Gastrocnemius medialis (tissue), 4 donors: ENCODE measurements around the gene HMX1. TPM values are rescaled to one million over a fixed set of nuclear protein-coding genes. Genes with fewer than 3 reads are reported as not detected.

ENCODE experiments used
- ATAC-seq, 2 donors: fragments of 150-250 bp; one replicate each; pipeline ENCODE4 v1.9.1; 2016
- DNase-seq, 2 donors: peaks; one replicate each; pipeline ENCODE4 v3.0.0-alpha.2; 2019
- H3K27ac ChIP-seq, 4 donors: fragments of 200-600 bp; sonication (generic); 1 replicate in 1 of 4; 2 replicates in 3 of 4; pipeline ENCODE4 v1.5.1; 2016 to 2018; ENCODE audit warnings: mild to moderate bottlenecking in 2 of 4, moderate library complexity in 1 of 4
- H3K27me3 ChIP-seq, 3 donors: fragments of 200-600 bp; sonication (generic) in 2 of 3; 1 replicate in 1 of 3; 2 replicates in 2 of 3; pipeline versions ENCODE4 v1.5.1 to v1.6.0; 2016 to 2019; ENCODE audit warnings: mild to moderate bottlenecking in 1 of 3, moderate library complexity in 1 of 3
- H3K36me3 ChIP-seq, 2 donors: fragments of 200-600 bp; sonication (generic) in 1 of 2; one replicate each; pipeline ENCODE4 v1.5.1; 2017 to 2018
- H3K4me1 ChIP-seq, 2 donors: fragments of 200-600 bp; sonication (generic) in 1 of 2; one replicate each; pipeline ENCODE4 v1.5.1; 2016 to 2017; ENCODE audit warnings: mild to moderate bottlenecking in 2 of 2
- H3K4me3 ChIP-seq, 4 donors: fragments of 200-600 bp; sonication (generic) in 3 of 4; 1 replicate in 1 of 4; 2 replicates in 3 of 4; pipeline ENCODE4 v1.5.1; 2016 to 2019; ENCODE audit warnings: mild to moderate bottlenecking in 2 of 4
- H3K9me3 ChIP-seq, 3 donors: fragments of 200-600 bp; sonication (generic) in 2 of 3; 1 replicate in 1 of 3; 2 replicates in 2 of 3; pipeline ENCODE4 v1.5.1; 2016 to 2019
- POLR2A ChIP-seq, 2 donors: fragments of 450-650 bp; IDR thresholded peaks; one replicate each; pipeline ENCODE4 v1.6.1; 2017; ENCODE audit warnings: antibody characterized with exemption in 2 of 2, mild to moderate bottlenecking in 2 of 2, moderate library complexity in 2 of 2
- in situ Hi-C, 4 donors: fragments of 200-750 bp; cut with MboI; loops; one replicate each; pipeline versions ENCODE4 v1.15.0 to v1.8.0; 2017; ENCODE audit warnings: low sequenced_read_pairs in 4 of 4
- intact Hi-C: fragments of 100-400 bp; cut with DNase I; formaldehyde crosslinking; loops from one replicate; pipeline ENCODE4 v1.15.1; 2023; ENCODE audit warnings: low total_unique reads
- total RNA-seq, 4 donors: library from RNA; depleted of rRNA; stranded (reverse); fragments of >200 nt; gene quantifications; one replicate each; pipeline versions ENCODE4 v1.1.0 to v1.2.3, GENCODE V29; 2016
- TF ChIP-seq, protein P1 (sequence below), 5 experiments: fragments of 450-650 bp in 3 of 5; fragments of 200-600 bp in 2 of 5; sonication (generic) in 2 of 5; IDR thresholded peaks in 4 of 5; conservative IDR thresholded peaks in 1 of 5; 1 replicate in 4 of 5; 2 replicates in 1 of 5; pipeline ENCODE4 v1.5.1; 2016 to 2019; ENCODE audit warnings: antibody characterized with exemption in 5 of 5, mild to moderate bottlenecking in 3 of 5, moderate library complexity in 3 of 5

The HMX1 gene
- total RNA-seq, 4 donors from 2014 or later, result not detected

DNA sequence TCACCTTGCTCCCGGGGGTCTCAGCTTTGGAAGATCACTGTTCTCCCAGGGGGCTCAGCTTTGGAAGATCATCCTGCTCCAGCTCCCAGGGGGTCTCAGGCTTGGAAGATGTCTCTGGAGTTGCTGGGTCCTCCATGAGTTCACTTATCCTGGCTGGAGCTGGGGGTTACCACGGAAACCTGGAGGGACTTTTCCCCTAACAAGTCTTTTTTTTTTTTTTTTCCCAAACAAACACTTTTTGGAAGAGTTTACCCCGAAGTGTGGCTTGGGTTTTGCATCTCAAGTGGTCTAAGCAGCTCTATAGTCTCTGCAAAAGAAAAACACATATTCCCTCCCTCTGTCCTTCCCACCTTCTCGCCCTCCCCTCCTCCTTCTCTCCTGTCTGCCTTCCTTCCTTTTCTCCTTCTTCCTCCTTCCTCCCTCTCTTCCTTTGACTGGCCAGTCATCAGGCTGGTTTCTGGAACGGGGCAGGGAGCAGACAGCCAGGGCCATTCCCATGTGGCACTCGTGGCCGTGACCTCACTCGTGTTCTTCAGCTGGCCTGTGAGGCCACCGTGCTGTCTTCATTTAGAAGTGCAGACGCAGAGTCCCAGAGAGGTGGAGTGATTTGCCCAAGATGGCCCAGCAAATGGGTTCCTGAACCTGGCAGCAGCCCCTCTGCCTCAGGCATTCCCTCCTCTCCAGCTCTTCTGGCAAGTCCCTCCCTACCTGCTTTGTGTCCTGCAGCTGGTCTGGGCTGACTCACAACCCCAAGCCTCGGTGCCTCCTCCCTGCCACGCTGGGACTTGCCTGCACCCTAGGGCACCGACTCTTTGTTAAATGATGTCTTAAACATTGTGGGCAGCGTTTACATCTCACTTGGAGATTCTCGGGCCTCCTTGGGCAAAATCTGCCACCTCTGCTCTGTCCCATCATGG is 25.9 kb upstream of the HMX1 start:
- in situ Hi-C loops (no loop called here), intact Hi-C loops (no loop called here)
- ATAC-seq (no peak), DNase-seq (no peak)
- Histone ChIP-seq H3K9me3 (peaks cover 0 to 2% (median 0%) of the 10 kb centered on the region in 3 donors), H3K27ac (no peak overlapping the region), H3K27me3 (peaks cover 38 to 42% (median 41%) of the 10 kb centered on the region in 3 donors), H3K36me3 (no peaks in the 10 kb centered on the region), H3K4me3 (no peak overlapping the region), H3K4me1 (no peaks in the 10 kb centered on the region)
- TF ChIP-seq, protein P1, sequence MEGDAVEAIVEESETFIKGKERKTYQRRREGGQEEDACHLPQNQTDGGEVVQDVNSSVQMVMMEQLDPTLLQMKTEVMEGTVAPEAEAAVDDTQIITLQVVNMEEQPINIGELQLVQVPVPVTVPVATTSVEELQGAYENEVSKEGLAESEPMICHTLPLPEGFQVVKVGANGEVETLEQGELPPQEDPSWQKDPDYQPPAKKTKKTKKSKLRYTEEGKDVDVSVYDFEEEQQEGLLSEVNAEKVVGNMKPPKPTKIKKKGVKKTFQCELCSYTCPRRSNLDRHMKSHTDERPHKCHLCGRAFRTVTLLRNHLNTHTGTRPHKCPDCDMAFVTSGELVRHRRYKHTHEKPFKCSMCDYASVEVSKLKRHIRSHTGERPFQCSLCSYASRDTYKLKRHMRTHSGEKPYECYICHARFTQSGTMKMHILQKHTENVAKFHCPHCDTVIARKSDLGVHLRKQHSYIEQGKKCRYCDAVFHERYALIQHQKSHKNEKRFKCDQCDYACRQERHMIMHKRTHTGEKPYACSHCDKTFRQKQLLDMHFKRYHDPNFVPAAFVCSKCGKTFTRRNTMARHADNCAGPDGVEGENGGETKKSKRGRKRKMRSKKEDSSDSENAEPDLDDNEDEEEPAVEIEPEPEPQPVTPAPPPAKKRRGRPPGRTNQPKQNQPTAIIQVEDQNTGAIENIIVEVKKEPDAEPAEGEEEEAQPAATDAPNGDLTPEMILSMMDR (IDR thresholded peaks at IDR 0.05 in 4 of 5, conservative IDR thresholded peaks at IDR 0.05 in 1 of 5), result no peak
- no peak for TF ChIP-seq POLR2A (IDR thresholded peaks at IDR 0.05)

DNA sequence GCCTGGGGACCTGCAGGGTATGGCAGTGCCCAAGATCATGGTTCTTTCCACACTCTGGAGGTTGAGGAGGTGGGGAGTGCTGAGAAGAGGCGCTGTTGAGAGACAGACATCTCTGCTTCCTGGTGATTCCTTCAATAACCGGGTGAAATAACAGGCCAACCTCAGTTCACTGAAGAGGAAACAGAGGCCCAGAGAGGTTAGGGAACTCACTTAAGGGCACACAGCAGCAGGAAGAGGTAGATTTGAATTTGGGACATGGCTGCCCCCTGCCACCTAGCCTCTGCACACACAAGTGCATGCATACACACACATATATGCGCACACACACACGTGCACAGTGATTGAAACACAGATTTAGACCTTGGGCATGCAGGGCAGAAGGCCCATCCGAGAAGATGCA is 24.9 kb upstream of the HMX1 start:
- no peak for DNase-seq
- Histone ChIP-seq H3K27ac (no peak overlapping the region), H3K4me3 (no peak overlapping the region), H3K9me3 (peaks cover 0 to 2% (median 0%) of the 10 kb centered on the region in 3 donors), H3K4me1 (no peaks in the 10 kb centered on the region), H3K36me3 (no peaks in the 10 kb centered on the region), H3K27me3 (peaks cover 38 to 50% (median 48%) of the 10 kb centered on the region in 3 donors)
- ATAC-seq, result no peak
- in situ Hi-C loops, result no loop called here
- no peak for TF ChIP-seq POLR2A (IDR thresholded peaks at IDR 0.05)
- TF ChIP-seq, protein P1 (IDR thresholded peaks at IDR 0.05 in 4 of 5, conservative IDR thresholded peaks at IDR 0.05 in 1 of 5), result no peak
- intact Hi-C loops, result no loop called here

DNA sequence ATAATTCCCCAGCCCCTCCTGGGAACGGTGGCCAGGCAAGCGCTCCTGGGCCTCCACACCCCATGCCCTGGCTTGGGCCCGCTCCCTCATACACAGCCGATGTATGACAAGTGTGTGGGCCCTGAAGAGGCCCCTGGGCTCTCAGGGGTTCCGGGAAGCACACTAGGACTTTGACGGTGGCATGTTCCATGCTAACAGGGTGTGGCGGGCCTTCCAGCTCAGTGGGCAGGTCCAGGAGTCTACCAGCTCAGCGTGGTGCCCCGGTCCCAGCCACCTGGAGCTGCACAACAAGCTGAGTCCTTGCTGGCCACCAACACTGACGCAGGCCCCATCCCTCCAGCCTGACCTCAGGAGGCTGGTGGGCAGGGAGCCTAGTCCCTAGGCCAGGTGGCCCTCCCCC is 24.4 kb upstream of the HMX1 start:
- intact Hi-C loops, result no loop called here

DNA sequence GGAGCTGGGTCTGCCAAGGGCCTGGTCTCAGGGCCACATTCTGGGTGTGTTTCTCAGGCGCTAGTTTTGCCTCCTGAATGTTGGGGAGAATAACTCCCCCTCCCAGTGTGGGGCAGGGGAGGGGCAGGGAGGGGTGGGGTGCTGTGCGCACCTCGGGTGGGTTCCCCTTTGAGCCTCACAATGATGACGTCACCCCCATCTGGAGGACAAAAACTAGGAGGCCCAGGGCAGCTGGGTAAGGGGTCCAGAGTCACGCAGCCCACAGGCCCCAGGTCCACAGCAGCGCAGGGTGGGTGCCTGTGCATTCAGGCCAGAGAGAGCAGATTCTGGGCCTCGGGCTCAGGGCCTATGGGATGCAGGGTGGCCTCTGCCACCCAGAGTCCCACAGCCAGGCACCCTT is 23.7 kb upstream of the HMX1 start:
- Histone ChIP-seq H3K4me1 (no peaks in the 10 kb centered on the region), H3K27me3 (peaks cover 38 to 56% (median 56%) of the 10 kb centered on the region in 3 donors), H3K9me3 (no peaks in the 10 kb centered on the region), H3K36me3 (no peaks in the 10 kb centered on the region), H3K27ac (no peak overlapping the region), H3K4me3 (no peak overlapping the region)
- TF ChIP-seq POLR2A (IDR thresholded peaks at IDR 0.05), result no peak
- TF ChIP-seq, protein P1 (IDR thresholded peaks at IDR 0.05 in 4 of 5, conservative IDR thresholded peaks at IDR 0.05 in 1 of 5), result no peak
- ATAC-seq, result no peak
- intact Hi-C loops (no loop called here), in situ Hi-C loops (no loop called here)
- DNase-seq, result no peak

More for the DNA sequence above, 24.4 kb upstream of the HMX1 start:
- Histone ChIP-seq H3K4me1 (no peaks in the 10 kb centered on the region), H3K27ac (no peak overlapping the region), H3K4me3 (no peak overlapping the region), H3K9me3 (no peaks in the 10 kb centered on the region), H3K27me3 (peaks cover 38 to 52% (median 51%) of the 10 kb centered on the region in 3 donors), H3K36me3 (no peaks in the 10 kb centered on the region)
- ATAC-seq (no peak), DNase-seq (no peak)
- in situ Hi-C loops, result no loop called here
- TF ChIP-seq POLR2A (IDR thresholded peaks at IDR 0.05), result no peak
- TF ChIP-seq, protein P1 (IDR thresholded peaks at IDR 0.05 in 4 of 5, conservative IDR thresholded peaks at IDR 0.05 in 1 of 5), result no peak
